Thymus (tissue), 11 donors: ENCODE data around the gene WAC. TPM values are rescaled to one million over a fixed set of nuclear protein-coding genes. Genes with fewer than 3 reads are reported as not detected.
"Not testable (repeated sequence)": the region's sequence is repeated elsewhere in the genome, so short reads cannot be mapped to it uniquely, and the experiment has no call there.

ENCODE experiments used
- DNase-seq, 9 donors: peaks; one replicate each; pipeline ENCODE4 v3.0.0-alpha.2; 2013; ENCODE audit warnings: low spot score in 9 of 9, low read depth in 6 of 9, missing footprints in 1 of 9
- H3K27ac ChIP-seq, 2 donors: one replicate each; pipeline ENCODE4 v1.5.1; 2013; ENCODE audit warnings: control low read depth in 1 of 2, low read depth in 1 of 2, low read length in 1 of 2, mild to moderate bottlenecking in 1 of 2, moderate library complexity in 1 of 2
- H3K27me3 ChIP-seq, 2 donors: one replicate each; pipeline ENCODE4 v1.5.1; 2013; ENCODE audit warnings: low read length in 1 of 2; ENCODE audit not compliant: control insufficient read depth in 2 of 2, insufficient read depth in 1 of 2
- H3K36me3 ChIP-seq, 2 donors: one replicate each; pipeline ENCODE4 v1.5.1; 2013; ENCODE audit warnings: low read length in 1 of 2, mild to moderate bottlenecking in 1 of 2, moderate library complexity in 1 of 2; ENCODE audit not compliant: control insufficient read depth in 2 of 2, insufficient read depth in 2 of 2
- H3K4me1 ChIP-seq, 2 donors: one replicate each; pipeline ENCODE4 v1.5.1; 2013; ENCODE audit warnings: low read length in 2 of 2; ENCODE audit not compliant: control insufficient read depth in 2 of 2, insufficient read depth in 2 of 2
- H3K4me3 ChIP-seq, 2 donors: one replicate each; pipeline ENCODE4 v1.5.1; 2013; ENCODE audit warnings: low read length in 2 of 2, control low read depth in 1 of 2, mild to moderate bottlenecking in 1 of 2
- H3K9me3 ChIP-seq, 2 donors: one replicate each; pipeline ENCODE4 v1.5.1; 2013; ENCODE audit warnings: low read length in 1 of 2, mild to moderate bottlenecking in 1 of 2; ENCODE audit not compliant: control insufficient read depth in 2 of 2, insufficient read depth in 1 of 2
- WGBS: extraction: QIAGEN DNeasy Blood & Tissue Kit; methylation state at CpG from one replicate; pipeline ENCODE4 v1.1.7; 2013; 5-methylcytosine and 5-hydroxymethylcytosine counted together
- polyA plus RNA-seq: library from polyadenylated mRNA; stranded (reverse); fragments of 200-250 nt; gene quantifications from one replicate; pipeline ENCODE4 v1.2.3, GENCODE V29; 2013
- total RNA-seq: library from RNA; stranded (reverse); fragments of 120-200 nt; gene quantifications from one replicate; pipeline ENCODE4 v1.2.4, GENCODE V29; 2013
- donor health status: healthy.

Gene WAC
- total and polyA plus RNA-seq, 2 donors: 54.2 to 70.5 TPM

- Histone ChIP-seq H3K27me3 (no peaks in the 10 kb centered on the region), H3K9me3 (no peaks in the 10 kb centered on the region), H3K4me3 (no peak overlapping the region), H3K36me3 (no peaks in the 10 kb centered on the region), H3K4me1 (no peaks in the 10 kb centered on the region), H3K27ac (no peak overlapping the region)
- WGBS: 69% methylated on average over 3 of the region's 3 CpGs
- DNase-seq: no peak
Observed at GRCh38 chr10:28497313-28498126, 35.4 kb upstream of the WAC start.

DNA sequence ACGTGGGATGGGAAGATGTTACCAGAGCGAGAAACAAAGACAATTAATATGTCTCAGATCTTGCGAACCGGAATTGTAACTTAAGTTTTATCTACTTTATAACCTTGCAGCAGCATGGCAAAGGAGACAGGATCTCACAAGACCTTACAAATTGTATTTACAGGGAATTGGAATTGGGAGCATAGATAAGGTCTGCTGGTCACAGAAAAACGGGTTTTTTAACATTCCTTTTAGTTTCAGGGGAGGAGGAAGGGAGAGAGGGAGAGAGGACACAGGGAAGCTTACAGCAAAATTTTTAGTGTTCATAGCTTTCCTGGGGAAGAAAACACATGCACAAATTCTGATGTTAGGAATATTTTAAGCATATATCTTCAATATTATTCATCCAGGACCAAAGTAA lies 32.7 kb upstream of the WAC start:
- not testable (repeated sequence) for H3K36me3 ChIP-seq, H3K27ac ChIP-seq, H3K4me1 ChIP-seq, H3K27me3 ChIP-seq, H3K9me3 ChIP-seq, DNase-seq, H3K4me3 ChIP-seq
- 71% methylated on average over 5 of the region's 5 CpGs for WGBS

DNA sequence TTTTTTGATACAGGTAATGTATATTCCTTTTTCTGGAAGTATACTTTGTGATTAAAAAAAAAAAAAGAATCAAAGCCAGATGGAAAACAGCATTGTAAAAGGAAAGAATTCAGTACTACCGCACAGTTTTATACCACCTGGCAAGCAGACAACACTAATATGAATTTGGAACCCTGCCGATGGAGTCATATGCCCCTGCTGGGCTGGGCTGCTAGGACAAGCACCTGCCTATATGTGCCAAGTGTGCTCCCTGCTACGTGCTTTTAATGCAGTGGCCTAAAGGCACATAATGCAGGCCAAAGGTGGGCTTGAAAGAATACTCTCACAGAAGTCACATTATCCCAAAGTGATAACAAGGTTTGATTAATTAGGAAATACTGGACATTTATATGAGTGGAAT lies 29.8 kb upstream of the WAC start:
- Histone ChIP-seq H3K4me1 (no peaks in the 10 kb centered on the region), H3K27me3 (no peaks in the 10 kb centered on the region), H3K9me3 (no peaks in the 10 kb centered on the region), H3K4me3 (no peak overlapping the region), H3K27ac (no peak overlapping the region), H3K36me3 (no peaks in the 10 kb centered on the region)
- no peak for DNase-seq
- WGBS: 87% methylated on average over 3 of the region's 3 CpGs

DNA sequence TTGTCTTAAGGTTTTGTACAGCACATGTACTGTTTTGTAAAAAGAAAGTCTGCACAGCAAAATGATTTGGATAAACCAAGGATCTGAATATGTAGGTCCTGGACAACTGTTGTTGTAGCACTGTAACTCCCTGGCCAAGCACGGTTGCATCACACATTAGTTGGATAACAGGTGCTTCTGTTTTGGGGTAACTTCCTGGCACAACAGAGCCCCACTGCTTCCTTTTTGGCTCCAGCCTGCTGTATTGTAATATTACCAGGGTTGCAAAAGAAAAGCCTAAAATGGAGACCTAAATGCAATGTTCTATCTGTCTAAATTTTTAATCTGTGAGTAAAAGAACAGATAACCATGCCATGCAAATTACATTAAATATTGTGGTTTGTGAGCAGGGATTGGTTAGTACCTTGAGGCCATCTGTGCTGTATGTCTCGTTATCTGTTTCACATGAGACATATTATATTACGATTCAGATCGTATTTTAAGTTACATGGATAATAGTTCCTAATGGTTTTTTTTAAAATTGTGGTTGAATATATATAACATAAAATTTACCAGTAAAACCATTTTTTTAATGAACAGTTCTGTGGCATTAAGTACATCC lies 27.5 kb upstream of the WAC start:
- no peaks in the 10 kb centered on the region for H3K36me3 ChIP-seq
- H3K27ac ChIP-seq: no peak overlapping the region
- H3K4me3 ChIP-seq: no peak overlapping the region
- no peak for DNase-seq
- H3K27me3 ChIP-seq: no peaks in the 10 kb centered on the region
- WGBS: 75% methylated on average over 4 of the region's 4 CpGs
- no peaks in the 10 kb centered on the region for H3K4me1 ChIP-seq
- no peaks in the 10 kb centered on the region for H3K9me3 ChIP-seq

- no peak overlapping the region for H3K27ac ChIP-seq
- H3K9me3 ChIP-seq: no peaks in the 10 kb centered on the region
- H3K27me3 ChIP-seq: no peaks in the 10 kb centered on the region
- H3K4me3 ChIP-seq: no peak overlapping the region
- H3K36me3 ChIP-seq: no peaks in the 10 kb centered on the region
- 96% methylated on average over 7 of the region's 7 CpGs for WGBS
- H3K4me1 ChIP-seq: no peaks in the 10 kb centered on the region
- DNase-seq: no peak
Observed at GRCh38 chr10:28508304-28508925, 24.5 kb upstream of the WAC start.

GRCh38 chr10:28509286-28509685 lies 23.6 kb upstream of the WAC start:
- H3K27ac ChIP-seq: no peak overlapping the region
- no peak for DNase-seq
- H3K27me3 ChIP-seq: no peaks in the 10 kb centered on the region
- H3K36me3 ChIP-seq: no peaks in the 10 kb centered on the region
- no peaks in the 10 kb centered on the region for H3K4me1 ChIP-seq
- H3K9me3 ChIP-seq: no peaks in the 10 kb centered on the region
- no peak overlapping the region for H3K4me3 ChIP-seq
- over 99% methylated on average over 3 of the region's 3 CpGs for WGBS

GRCh38 chr10:28514648-28515047 lies 18.3 kb upstream of the WAC start:
- H3K9me3 ChIP-seq: peaks cover 0 to 10% of the 10 kb centered on the region in 2 donors
- H3K27me3 ChIP-seq: no peaks in the 10 kb centered on the region
- WGBS: 100% methylated on average over 1 of the region's 1 CpG
- no peak for DNase-seq
- no peaks in the 10 kb centered on the region for H3K4me1 ChIP-seq
- no peaks in the 10 kb centered on the region for H3K36me3 ChIP-seq
- H3K27ac ChIP-seq: no peak overlapping the region
- no peak overlapping the region for H3K4me3 ChIP-seq

DNA sequence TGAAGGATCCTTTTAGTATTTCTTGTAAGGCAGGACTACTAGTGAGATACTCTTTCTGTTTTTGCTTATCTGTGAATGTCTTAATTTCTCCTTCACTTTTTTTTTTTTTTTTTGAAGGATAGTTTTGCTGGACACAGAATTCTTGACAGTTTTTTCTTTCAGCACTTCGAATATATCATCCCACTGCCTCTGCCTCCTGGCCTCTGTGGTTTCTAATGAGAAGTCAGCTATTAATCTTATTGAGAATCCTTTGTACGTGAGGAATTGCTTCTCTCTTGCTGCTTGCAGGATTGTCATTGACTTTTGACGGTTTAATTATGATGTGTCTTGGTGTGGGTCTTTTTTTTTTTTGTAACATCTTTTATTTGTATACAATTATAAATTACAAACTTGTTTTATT lies 12.6 kb upstream of the WAC start:
- Histone ChIP-seq H3K9me3 (peaks cover 2 to 21% of the 10 kb centered on the region in 2 donors), H3K4me1 (no peaks in the 10 kb centered on the region), H3K27ac (no peak overlapping the region), H3K27me3 (no peaks in the 10 kb centered on the region), H3K36me3 (peaks cover 11% of the 10 kb centered on the region in 2 donors), H3K4me3 (no peak overlapping the region)
- WGBS: 98% methylated on average over 3 of the region's 3 CpGs
- DNase-seq: no peak

GRCh38 chr10:28520828-28521227 lies 12.1 kb upstream of the WAC start:
- H3K36me3 ChIP-seq: peaks cover 13 to 16% of the 10 kb centered on the region in 2 donors
- H3K9me3 ChIP-seq: peaks cover 2 to 24% of the 10 kb centered on the region in 2 donors
- H3K27ac ChIP-seq, H3K4me3 ChIP-seq, H3K27me3 ChIP-seq, H3K4me1 ChIP-seq, DNase-seq: not testable (repeated sequence)
- WGBS: 98% methylated on average over 4 of the region's 4 CpGs
